ENCODE results near the gene MZT2B.
"Not testable (repeated sequence)": the region's sequence is repeated elsewhere in the genome, so short reads cannot be mapped to it uniquely, and the experiment has no call there.

MZT2B gene

GRCh38 chr2:130141645-130142370 lies 40.3 kb upstream of the MZT2B start:
- not testable (repeated sequence) for H3K4me1 ChIP-seq (ENCODE audit: control insufficient read depth, insufficient read depth, low read length); H3K36me3 ChIP-seq (ENCODE audit: control insufficient read depth, insufficient read depth, low read length); H3K9me3 ChIP-seq (ENCODE audit: control insufficient read depth, low read length); H3K27me3 ChIP-seq (ENCODE audit: control insufficient read depth, insufficient read depth, low read length, poor library complexity, severe bottlenecking); H3K27ac ChIP-seq (ENCODE audit: insufficient read depth, low read depth, low read length, poor library complexity, severe bottlenecking); H3K4me3 ChIP-seq (ENCODE audit: insufficient read depth, low read depth, low read length)
- 92 to 93% methylated on average over 14 to 15 of the region's 22 CpGs for WGBS, 2 experiments

- not testable (repeated sequence) for H3K36me3 ChIP-seq (ENCODE audit: control insufficient read depth, insufficient read depth, low read length); H3K4me1 ChIP-seq (ENCODE audit: control insufficient read depth, insufficient read depth, low read length); H3K9me3 ChIP-seq (ENCODE audit: control insufficient read depth, low read length); H3K4me3 ChIP-seq (ENCODE audit: insufficient read depth, low read depth, low read length); H3K27me3 ChIP-seq (ENCODE audit: control insufficient read depth, insufficient read depth, low read length, poor library complexity, severe bottlenecking); H3K27ac ChIP-seq (ENCODE audit: insufficient read depth, low read depth, low read length, poor library complexity, severe bottlenecking)
- WGBS, 2 experiments, result 92 to 93% methylated on average over 13 of the region's 13 CpGs
These were observed 39.4 kb upstream of the MZT2B start for GRCh38 chr2:130142396-130143265.

GRCh38 chr2:130143266-130144039 lies 38.6 kb upstream of the MZT2B start:
- H3K4me3 ChIP-seq (ENCODE audit: insufficient read depth, low read depth, low read length); H3K36me3 ChIP-seq (ENCODE audit: control insufficient read depth, insufficient read depth, low read length); H3K4me1 ChIP-seq (ENCODE audit: control insufficient read depth, insufficient read depth, low read length); H3K9me3 ChIP-seq (ENCODE audit: control insufficient read depth, low read length); H3K27ac ChIP-seq (ENCODE audit: insufficient read depth, low read depth, low read length, poor library complexity, severe bottlenecking); H3K27me3 ChIP-seq (ENCODE audit: control insufficient read depth, insufficient read depth, low read length, poor library complexity, severe bottlenecking): not testable (repeated sequence)
- WGBS, 2 experiments, result 52 to 56% methylated on average over 17 of the region's 28 CpGs

- not testable (repeated sequence) for H3K36me3 ChIP-seq (ENCODE audit: control insufficient read depth, insufficient read depth, low read length); H3K4me1 ChIP-seq (ENCODE audit: control insufficient read depth, insufficient read depth, low read length); H3K27ac ChIP-seq (ENCODE audit: insufficient read depth, low read depth, low read length, poor library complexity, severe bottlenecking); H3K27me3 ChIP-seq (ENCODE audit: control insufficient read depth, insufficient read depth, low read length, poor library complexity, severe bottlenecking); H3K9me3 ChIP-seq (ENCODE audit: control insufficient read depth, low read length)
- WGBS, 2 experiments, result 2 to 3% methylated on average over 27 of the region's 30 CpGs
- peak within 1 kb of the TSS; percentile 36 for H3K4me3 ChIP-seq (ENCODE audit: insufficient read depth, low read depth, low read length)
These were observed 37.1 kb upstream of the MZT2B start, which contains the start of gene CCDC74B for GRCh38 chr2:130145006-130145414. CCDC74B (minus strand) TSS chr2:130145112; CDS start chr2:130144996, 116 bp downstream.

- not testable (repeated sequence) for H3K4me1 ChIP-seq (ENCODE audit: control insufficient read depth, insufficient read depth, low read length)
These were observed 33.5 kb upstream of the MZT2B start for GRCh38 chr2:130148515-130148914.

GRCh38 chr2:130150181-130151144 lies 31.6 kb upstream of the MZT2B start:
- H3K4me3 ChIP-seq (ENCODE audit: insufficient read depth, low read depth, low read length), result no peak overlapping the region
- WGBS, 2 experiments, result 93 to 94% methylated on average over 23 of the region's 23 CpGs
- peaks cover 4% of the 10 kb centered on the region for H3K36me3 ChIP-seq (ENCODE audit: control insufficient read depth, insufficient read depth, low read length)
- no peak overlapping the region for H3K27ac ChIP-seq (ENCODE audit: insufficient read depth, low read depth, low read length, poor library complexity, severe bottlenecking)
- H3K9me3 ChIP-seq (ENCODE audit: control insufficient read depth, low read length), result no peaks in the 10 kb centered on the region
- no peaks in the 10 kb centered on the region for H3K4me1 ChIP-seq (ENCODE audit: control insufficient read depth, insufficient read depth, low read length)
- H3K27me3 ChIP-seq (ENCODE audit: control insufficient read depth, insufficient read depth, low read length, poor library complexity, severe bottlenecking), result no peaks in the 10 kb centered on the region

More at GRCh38 chr2:130148515-130148914, 33.5 kb upstream of the MZT2B start:
- not testable (repeated sequence) for H3K27ac ChIP-seq (ENCODE audit: insufficient read depth, low read depth, low read length, poor library complexity, severe bottlenecking); H3K27me3 ChIP-seq (ENCODE audit: control insufficient read depth, insufficient read depth, low read length, poor library complexity, severe bottlenecking); H3K36me3 ChIP-seq (ENCODE audit: control insufficient read depth, insufficient read depth, low read length); H3K4me3 ChIP-seq (ENCODE audit: insufficient read depth, low read depth, low read length); H3K9me3 ChIP-seq (ENCODE audit: control insufficient read depth, low read length)
- 90 to 91% methylated on average over 4 of the region's 6 CpGs for WGBS, 2 experiments

- not testable (repeated sequence) for H3K4me1 ChIP-seq (ENCODE audit: control insufficient read depth, insufficient read depth, low read length); H3K36me3 ChIP-seq (ENCODE audit: control insufficient read depth, insufficient read depth, low read length); H3K9me3 ChIP-seq (ENCODE audit: control insufficient read depth, low read length); H3K27ac ChIP-seq (ENCODE audit: insufficient read depth, low read depth, low read length, poor library complexity, severe bottlenecking); H3K4me3 ChIP-seq (ENCODE audit: insufficient read depth, low read depth, low read length); H3K27me3 ChIP-seq (ENCODE audit: control insufficient read depth, insufficient read depth, low read length, poor library complexity, severe bottlenecking)
- WGBS, 2 experiments, result 70 to 76% methylated on average over 5 of the region's 5 CpGs
These were observed 30.9 kb upstream of the MZT2B start for GRCh38 chr2:130151145-130151512.

GRCh38 chr2:130152136-130152815 lies 29.8 kb upstream of the MZT2B start:
- not testable (repeated sequence) for H3K27me3 ChIP-seq (ENCODE audit: control insufficient read depth, insufficient read depth, low read length, poor library complexity, severe bottlenecking); H3K9me3 ChIP-seq (ENCODE audit: control insufficient read depth, low read length); H3K27ac ChIP-seq (ENCODE audit: insufficient read depth, low read depth, low read length, poor library complexity, severe bottlenecking); H3K4me1 ChIP-seq (ENCODE audit: control insufficient read depth, insufficient read depth, low read length); H3K4me3 ChIP-seq (ENCODE audit: insufficient read depth, low read depth, low read length); H3K36me3 ChIP-seq (ENCODE audit: control insufficient read depth, insufficient read depth, low read length)
- WGBS, 2 experiments, result 97% methylated on average over 27 of the region's 27 CpGs
